ENCODE measurements around the gene JARID2. TPM values are rescaled to one million over a fixed set of nuclear protein-coding genes. Genes with fewer than 3 reads are reported as not detected.
A peak's percentile ranks its signal among the peaks of the same experiment; 100 is the strongest.

JARID2 gene
- total RNA-seq, 2 experiments from 2014 or later, result 33.0 to 33.2 TPM

GRCh38 chr6:15342114-15342513, 96.2 kb downstream of the JARID2 start:
- POLR2A ChIA-PET, result no interaction called here
- peak overlapping the region; percentile 69 for H3K27ac Mint-ChIP-seq
- ATAC-seq, result no peak
- no peak for DNase-seq
- peaks cover 86% of the 10 kb centered on the region for H3K4me1 Mint-ChIP-seq (ENCODE audit: low read depth)
- CTCF ChIA-PET, result no interaction called here
- peaks cover 9% of the 10 kb centered on the region for H3K36me3 Mint-ChIP-seq (ENCODE audit: low read depth)
- no peaks in the 10 kb centered on the region for H3K27me3 Mint-ChIP-seq (ENCODE audit: low read depth)
- H3K4me3 Mint-ChIP-seq, result peak overlapping the region; percentile 11
- H3K9me3 Mint-ChIP-seq (ENCODE audit: insufficient read depth), result no peaks in the 10 kb centered on the region

GRCh38 chr6:15343490-15344191, 97.8 kb downstream of the JARID2 start:
- POLR2A ChIA-PET, result interaction anchor here (0.5 kb wide), 1 partner anchor 61 kb away, joined by 5 read pairs; no protein-coding TSS in a partner anchor

DNA sequence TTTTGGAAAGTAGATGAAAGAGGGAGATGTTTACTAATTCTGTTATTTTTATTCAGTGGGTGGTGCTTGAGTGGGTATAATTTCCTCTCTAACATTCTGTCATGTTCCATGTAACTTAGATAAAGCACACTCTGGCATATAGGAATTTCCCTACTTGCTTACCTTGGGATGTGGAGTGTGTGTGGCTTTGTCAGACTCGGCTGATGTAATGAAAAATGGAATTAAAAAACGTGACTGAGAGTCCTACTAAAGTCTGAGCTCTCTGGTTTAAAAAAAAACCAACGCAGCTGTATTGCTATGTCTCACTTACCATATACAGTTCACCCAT, 98.3 kb downstream of the JARID2 start:
- Mint-ChIP-seq H3K4me3 (no peak overlapping the region), H3K4me1 (ENCODE audit: low read depth) (peaks cover 80% of the 10 kb centered on the region), H3K36me3 (ENCODE audit: low read depth) (peaks cover 8% of the 10 kb centered on the region), H3K9me3 (ENCODE audit: insufficient read depth) (no peaks in the 10 kb centered on the region), H3K27me3 (ENCODE audit: low read depth) (no peaks in the 10 kb centered on the region), H3K27ac (no peak overlapping the region)
- ChIA-PET POLR2A (interaction anchor here (0.5 to 1.5 kb wide), 2 partner anchors 13 to 60 kb away, joined by 3 to 5 read pairs; no protein-coding TSS in a partner anchor), CTCF (interaction anchor here (0.8 to 1.4 kb wide), 5 partner anchors 11 to 279 kb away, joined by 3 to 5 read pairs (median 3); no protein-coding TSS in a partner anchor)
- DNase-seq, result no peak
- ATAC-seq, result no peak

More at GRCh38 chr6:15343490-15344191, 97.8 kb downstream of the JARID2 start:
- H3K27ac Mint-ChIP-seq, result peak overlapping the region; percentile 10
- no peaks in the 10 kb centered on the region for H3K9me3 Mint-ChIP-seq (ENCODE audit: insufficient read depth)
- H3K4me3 Mint-ChIP-seq, result no peak overlapping the region
- DNase-seq, result no peak
- no peak for ATAC-seq
- CTCF ChIA-PET, result interaction anchor here (0.8 to 1.4 kb wide), 6 partner anchors 9 to 280 kb away, joined by 3 to 5 read pairs (median 3); no protein-coding TSS in a partner anchor
- H3K27me3 Mint-ChIP-seq (ENCODE audit: low read depth), result no peaks in the 10 kb centered on the region
- H3K36me3 Mint-ChIP-seq (ENCODE audit: low read depth), result peaks cover 8% of the 10 kb centered on the region
- H3K4me1 Mint-ChIP-seq (ENCODE audit: low read depth), result peaks cover 79% of the 10 kb centered on the region

DNA sequence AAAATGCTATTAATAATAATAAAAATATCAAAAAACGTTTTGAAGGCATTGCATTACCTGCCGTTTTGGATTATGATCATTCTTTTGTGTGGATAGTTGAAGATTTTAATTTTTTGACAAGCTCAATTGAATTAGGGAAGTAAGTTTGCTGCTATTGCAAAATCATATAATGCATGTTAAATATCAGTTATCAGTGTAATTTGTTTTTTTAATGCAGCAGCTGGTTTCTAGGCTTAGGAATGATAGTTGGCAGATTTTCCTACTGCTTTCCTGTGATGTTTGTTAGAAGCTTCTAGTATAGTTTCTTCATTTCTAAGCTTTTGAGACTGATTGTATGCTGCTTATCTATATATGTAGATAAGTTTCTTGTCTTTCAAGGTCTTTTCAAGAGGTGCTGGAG, 99.0 kb downstream of the JARID2 start:
- DNase-seq, result no peak
- Mint-ChIP-seq H3K9me3 (ENCODE audit: insufficient read depth) (no peaks in the 10 kb centered on the region), H3K36me3 (ENCODE audit: low read depth) (peaks cover 10% of the 10 kb centered on the region), H3K4me1 (ENCODE audit: low read depth) (peaks cover 79% of the 10 kb centered on the region), H3K27ac (no peak overlapping the region), H3K4me3 (no peak overlapping the region), H3K27me3 (ENCODE audit: low read depth) (no peaks in the 10 kb centered on the region)
- CTCF ChIA-PET, result interaction anchor here (0.8 to 1.4 kb wide), 5 partner anchors 17 to 278 kb away, joined by 3 to 5 read pairs (median 3); no protein-coding TSS in a partner anchor
- no peak for ATAC-seq
- POLR2A ChIA-PET, result interaction anchor here (1.1 to 1.5 kb wide), 2 partner anchors 12 to 22 kb away, joined by 3 to 4 read pairs; no protein-coding TSS in a partner anchor

DNA sequence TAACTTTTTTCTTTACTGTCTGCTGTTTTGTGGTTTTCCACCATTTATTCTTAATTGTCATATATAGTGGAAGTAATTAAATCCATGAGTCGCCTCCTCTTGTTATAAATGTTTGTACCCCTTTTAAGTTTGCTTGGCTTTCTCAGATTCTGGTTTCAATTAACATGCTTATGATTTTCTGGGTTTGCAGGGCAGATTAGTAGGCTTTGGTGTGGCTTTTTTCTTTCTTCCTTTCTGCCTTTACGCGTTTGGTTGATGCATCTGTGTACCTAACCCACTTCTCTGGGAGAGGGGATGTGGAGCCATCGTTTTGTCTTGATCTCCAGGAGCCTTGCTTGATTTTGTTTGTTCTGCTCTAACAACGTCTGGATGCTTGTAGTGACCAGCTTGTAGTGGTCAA, 100.4 kb downstream of the JARID2 start:
- H3K4me1 Mint-ChIP-seq (ENCODE audit: low read depth), result peaks cover 72% of the 10 kb centered on the region
- POLR2A ChIA-PET, result interaction anchor here (0.6 kb wide), 1 partner anchor 71 kb away, joined by 3 read pairs; no protein-coding TSS in a partner anchor
- no peaks in the 10 kb centered on the region for H3K27me3 Mint-ChIP-seq (ENCODE audit: low read depth)
- H3K36me3 Mint-ChIP-seq (ENCODE audit: low read depth), result peaks cover 17% of the 10 kb centered on the region
- H3K4me3 Mint-ChIP-seq, result no peak overlapping the region
- peak overlapping the region; percentile 51 for H3K27ac Mint-ChIP-seq
- no peaks in the 10 kb centered on the region for H3K9me3 Mint-ChIP-seq (ENCODE audit: insufficient read depth)
- CTCF ChIA-PET, result interaction anchor here (1.0 kb wide), 1 partner anchor 94 kb away, joined by 3 read pairs; no protein-coding TSS in a partner anchor
- ATAC-seq, result peak; percentile 58
- no peak for DNase-seq

DNA sequence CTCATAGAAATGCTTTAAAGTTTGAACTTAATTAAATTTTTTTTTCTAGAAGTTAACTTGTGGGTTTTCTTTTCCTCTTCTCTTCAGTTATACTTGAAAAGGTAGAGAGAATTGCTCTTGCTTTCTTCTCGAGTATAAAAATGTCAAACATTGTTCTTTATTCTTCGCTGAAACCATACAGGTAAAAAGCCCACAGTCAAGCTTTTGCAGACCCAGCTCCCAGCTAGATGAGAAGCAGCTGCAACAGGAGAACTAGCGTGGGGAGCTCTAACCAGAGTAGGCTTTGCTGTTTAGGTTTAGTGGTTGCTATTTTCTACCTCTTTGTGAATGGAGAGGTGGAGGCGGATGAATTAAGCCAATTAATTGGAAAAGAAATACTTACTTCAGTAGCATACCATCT, 102.7 kb downstream of the JARID2 start:
- Mint-ChIP-seq H3K4me1 (ENCODE audit: low read depth) (peaks cover 71% of the 10 kb centered on the region), H3K27me3 (ENCODE audit: low read depth) (no peaks in the 10 kb centered on the region), H3K4me3 (no peak overlapping the region), H3K9me3 (ENCODE audit: insufficient read depth) (no peaks in the 10 kb centered on the region), H3K27ac (no peak overlapping the region), H3K36me3 (ENCODE audit: low read depth) (peaks cover 22% of the 10 kb centered on the region)
- ATAC-seq (no peak), DNase-seq (no peak)
- ChIA-PET POLR2A (no interaction called here), CTCF (interaction anchor here (2.4 kb wide), 1 partner anchor 39 kb away, joined by 6 read pairs; no protein-coding TSS in a partner anchor)

DNA sequence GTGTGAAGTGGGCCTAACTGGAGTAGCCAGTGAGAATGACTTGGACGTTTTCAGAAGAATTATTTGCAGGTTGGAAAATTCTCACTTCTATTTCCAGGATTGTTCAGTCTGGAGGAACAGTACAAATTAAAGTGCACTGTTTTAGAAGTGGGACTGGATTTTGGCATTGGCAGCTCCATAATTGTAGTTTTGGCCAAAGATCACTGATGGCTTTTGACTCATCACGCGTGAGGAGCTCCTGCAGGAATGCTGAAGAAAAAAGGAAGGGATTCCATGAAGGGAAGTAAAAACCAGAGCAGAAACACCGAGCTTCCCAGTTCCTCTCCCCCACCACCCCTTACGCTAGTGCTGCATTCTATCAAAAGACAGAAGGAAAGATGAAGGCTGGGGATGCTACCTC, 103.5 kb downstream of the JARID2 start:
- no peaks in the 10 kb centered on the region for H3K27me3 Mint-ChIP-seq (ENCODE audit: low read depth)
- H3K27ac Mint-ChIP-seq, result no peak overlapping the region
- H3K9me3 Mint-ChIP-seq (ENCODE audit: insufficient read depth), result no peaks in the 10 kb centered on the region
- POLR2A ChIA-PET, result interaction anchor here (0.5 to 0.6 kb wide), 2 partner anchors 203 to 354 kb away, joined by 3 read pairs; no protein-coding TSS in a partner anchor
- H3K4me1 Mint-ChIP-seq (ENCODE audit: low read depth), result peaks cover 70% of the 10 kb centered on the region
- DNase-seq (no peak), ATAC-seq (no peak)
- peaks cover 27% of the 10 kb centered on the region for H3K36me3 Mint-ChIP-seq (ENCODE audit: low read depth)
- CTCF ChIA-PET, result interaction anchor here (1.0 to 2.4 kb wide), 4 partner anchors 13 to 62 kb away, joined by 3 to 6 read pairs (median 4); no protein-coding TSS in a partner anchor
- H3K4me3 Mint-ChIP-seq, result no peak overlapping the region

- no peak for ATAC-seq
- POLR2A ChIA-PET, result no interaction called here
- no peak overlapping the region for H3K4me3 Mint-ChIP-seq
These were observed 104.7 kb downstream of the JARID2 start for GRCh38 chr6:15350386-15351083.

GRCh38 chr6:15351631-15352030, 105.8 kb downstream of the JARID2 start:
- no peak for ATAC-seq
- no peaks in the 10 kb centered on the region for H3K27me3 Mint-ChIP-seq (ENCODE audit: low read depth)
- peaks cover 32% of the 10 kb centered on the region for H3K36me3 Mint-ChIP-seq (ENCODE audit: low read depth)
- H3K9me3 Mint-ChIP-seq (ENCODE audit: insufficient read depth), result no peaks in the 10 kb centered on the region
- ChIA-PET POLR2A (no interaction called here), CTCF (no interaction called here)
- H3K27ac Mint-ChIP-seq, result no peak overlapping the region
- no peak for DNase-seq
- H3K4me3 Mint-ChIP-seq, result no peak overlapping the region
- H3K4me1 Mint-ChIP-seq (ENCODE audit: low read depth), result peaks cover 58% of the 10 kb centered on the region

More at GRCh38 chr6:15350386-15351083, 104.7 kb downstream of the JARID2 start:
- CTCF ChIA-PET, result interaction anchor here (1.0 to 2.4 kb wide), 3 partner anchors 11 to 61 kb away, joined by 3 to 6 read pairs (median 4); no protein-coding TSS in a partner anchor
- Mint-ChIP-seq H3K27ac (no peak overlapping the region), H3K36me3 (ENCODE audit: low read depth) (peaks cover 27% of the 10 kb centered on the region), H3K9me3 (ENCODE audit: insufficient read depth) (no peaks in the 10 kb centered on the region), H3K4me1 (ENCODE audit: low read depth) (peaks cover 65% of the 10 kb centered on the region), H3K27me3 (ENCODE audit: low read depth) (no peaks in the 10 kb centered on the region)
- no peak for DNase-seq

GRCh38 chr6:15352220-15352619, 106.4 kb downstream of the JARID2 start:
- DNase-seq, result no peak
- Mint-ChIP-seq H3K9me3 (ENCODE audit: insufficient read depth) (no peaks in the 10 kb centered on the region), H3K4me3 (no peak overlapping the region), H3K27ac (no peak overlapping the region), H3K4me1 (ENCODE audit: low read depth) (peaks cover 57% of the 10 kb centered on the region), H3K36me3 (ENCODE audit: low read depth) (peaks cover 32% of the 10 kb centered on the region), H3K27me3 (ENCODE audit: low read depth) (no peaks in the 10 kb centered on the region)
- CTCF ChIA-PET, result no interaction called here
- ATAC-seq, result no peak
- POLR2A ChIA-PET, result no interaction called here

GRCh38 chr6:15352845-15353244, 107.0 kb downstream of the JARID2 start:
- Mint-ChIP-seq H3K4me1 (ENCODE audit: low read depth) (peaks cover 58% of the 10 kb centered on the region), H3K4me3 (no peak overlapping the region), H3K9me3 (ENCODE audit: insufficient read depth) (no peaks in the 10 kb centered on the region), H3K36me3 (ENCODE audit: low read depth) (peaks cover 36% of the 10 kb centered on the region), H3K27me3 (ENCODE audit: low read depth) (no peaks in the 10 kb centered on the region), H3K27ac (no peak overlapping the region)
- no peak for DNase-seq
- ATAC-seq, result no peak
- POLR2A ChIA-PET, result no interaction called here
- CTCF ChIA-PET, result interaction anchor here (1.0 kb wide), 1 partner anchor 10 kb away, joined by 3 read pairs; no protein-coding TSS in a partner anchor
